GM19463 (cell line): Measurements from ENCODE around the gene GPAT3.
A peak's percentile ranks its signal among the peaks of the same experiment; 100 is the strongest.

Experiments
- ATAC-seq: cut with Tn5 transposase; IDR thresholded peaks from one replicate; pipeline ENCODE4 v1.9.1; 2021; ENCODE audit warnings: mild to moderate bottlenecking, moderate library complexity; ENCODE audit not compliant: unreplicated experiment

GPAT3 gene

DNA sequence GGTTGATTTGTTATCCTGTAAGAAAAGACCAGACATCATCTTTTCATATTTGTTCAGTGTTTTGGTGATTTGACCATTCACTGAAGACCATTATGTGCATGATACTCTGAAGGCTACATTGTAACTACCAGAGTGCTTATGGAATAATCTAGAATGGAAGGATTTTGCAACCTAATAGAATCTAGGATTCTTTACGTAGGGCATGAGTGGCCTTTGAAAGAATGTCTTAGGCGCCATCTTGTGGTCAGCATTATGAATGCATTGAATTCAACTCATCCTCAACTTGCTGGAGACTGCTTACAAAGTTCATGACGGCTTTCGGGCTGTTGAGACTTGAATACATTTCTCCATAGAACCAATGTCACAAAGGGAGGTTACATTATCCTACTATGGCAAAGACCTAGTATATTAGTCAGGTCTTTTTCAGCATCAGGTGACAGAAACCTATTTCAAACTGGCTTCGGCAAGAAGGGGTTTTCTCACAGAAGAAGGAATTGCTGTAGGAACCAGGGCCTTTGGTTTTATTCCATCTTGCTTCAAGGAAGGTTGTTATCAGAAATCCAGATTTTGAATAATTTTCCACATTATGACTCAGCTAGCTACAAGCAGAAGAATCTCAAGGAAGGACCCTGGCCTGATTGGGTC, 104.1 kb downstream of the GPAT3 start:
- ATAC-seq: peak; percentile 71

GRCh38 chr4:83643036-83643435, 107.1 kb downstream of the GPAT3 start:
- ATAC-seq: no peak

- peak; percentile 65 for ATAC-seq
Measured at GRCh38 chr4:83644677-83645659, 109.1 kb downstream of the GPAT3 start.

DNA sequence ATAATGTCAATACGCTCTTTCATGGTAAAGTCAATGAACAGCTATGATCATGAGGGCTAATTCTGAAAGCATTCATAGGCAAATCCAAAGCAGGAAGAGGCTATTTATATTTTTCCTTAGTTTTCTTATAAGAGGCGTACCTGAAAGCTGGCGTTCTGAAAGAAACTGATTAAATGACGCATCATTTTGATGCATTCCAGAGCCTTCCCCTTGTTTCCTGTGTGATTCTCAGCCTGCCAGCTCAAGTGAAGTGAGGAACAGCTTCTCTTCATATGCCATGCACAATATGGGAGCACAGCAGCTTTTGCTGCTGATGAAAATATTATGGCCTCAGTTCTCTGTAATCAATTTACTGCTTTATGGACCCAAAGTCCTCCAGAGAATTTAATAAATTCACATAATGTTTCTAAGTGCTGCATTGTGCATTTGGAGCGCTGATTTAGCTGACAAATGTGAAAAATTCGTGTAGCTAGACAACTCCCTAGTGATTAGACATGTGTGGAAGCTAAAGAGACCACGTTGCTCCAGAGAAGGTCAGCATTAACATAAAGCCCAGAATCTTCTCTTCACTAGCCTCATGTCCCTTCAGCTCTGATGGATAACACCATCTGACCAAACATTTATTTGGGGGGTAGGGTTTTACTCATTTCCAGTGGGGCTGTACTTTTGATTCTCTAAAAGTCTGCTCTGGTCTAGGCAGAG, 110.8 kb downstream of the GPAT3 start:
- ATAC-seq: no peak

GRCh38 chr4:83651846-83652245, 115.9 kb downstream of the GPAT3 start:
- ATAC-seq: no peak
